Activated CD8-positive, alpha-beta memory T cell treated with anti-CD3 and anti-CD28 coated beads for 24 hours (primary cell): Measurements from ENCODE around the gene AJM1.
A peak's percentile ranks its signal among the peaks of the same experiment; 100 is the strongest.
"Not testable (repeated sequence)": the region's sequence is repeated elsewhere in the genome, so short reads cannot be mapped to it uniquely, and the experiment has no call there.

Experiments
- DNase-seq: peaks from one replicate; pipeline ENCODE4 v3.0.0-alpha.2; 2020

AJM1 gene

GRCh38 chr9:136842380-136842948 lies at the start of gene AJM1:
AJM1 (plus strand) TSS chr9:136842478; CDS start chr9:136844415, 1,937 bp downstream.
- DNase-seq: peak; percentile 94

DNA sequence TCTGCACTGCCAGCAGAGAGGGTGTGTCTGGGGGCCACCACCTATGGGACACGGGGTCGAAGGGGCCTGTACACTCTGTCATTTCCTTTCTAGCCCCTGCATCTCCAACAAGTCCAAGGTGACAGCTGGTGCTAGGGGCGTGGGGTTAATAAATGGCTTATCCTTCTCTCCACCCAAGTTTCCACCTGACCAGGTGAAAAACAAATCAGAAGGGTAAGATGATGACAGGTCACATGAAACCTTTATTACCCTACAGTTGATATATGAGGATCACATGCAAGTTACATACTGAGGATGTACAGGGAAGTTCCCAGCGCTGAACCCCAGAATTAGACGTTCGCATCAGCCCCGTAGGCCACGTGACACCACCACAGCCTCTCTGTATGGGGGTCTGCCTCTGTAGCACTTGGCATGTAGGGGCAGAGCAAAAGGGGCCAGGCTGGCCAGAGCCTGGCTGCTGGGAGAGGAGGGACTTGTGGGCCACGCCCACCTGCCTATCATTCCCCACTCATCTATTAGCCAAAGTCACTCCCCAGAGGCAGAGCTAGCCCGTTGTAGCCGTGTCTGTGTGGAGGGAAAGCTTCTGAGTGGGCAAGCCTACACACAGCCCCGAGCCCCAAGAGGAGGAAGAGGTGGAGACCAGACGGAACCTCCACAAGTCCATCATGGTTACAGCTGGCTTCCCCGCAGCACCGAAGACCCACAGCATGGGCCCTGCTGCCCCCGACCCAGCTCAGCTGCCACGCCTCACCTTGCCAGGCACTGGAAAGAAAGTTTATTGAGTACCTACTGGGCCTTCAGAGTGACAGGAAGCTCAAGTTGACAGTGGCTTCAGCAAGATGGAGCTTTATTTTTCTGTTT lies 49.0 kb upstream of the AJM1 start:
- DNase-seq: no peak

DNA sequence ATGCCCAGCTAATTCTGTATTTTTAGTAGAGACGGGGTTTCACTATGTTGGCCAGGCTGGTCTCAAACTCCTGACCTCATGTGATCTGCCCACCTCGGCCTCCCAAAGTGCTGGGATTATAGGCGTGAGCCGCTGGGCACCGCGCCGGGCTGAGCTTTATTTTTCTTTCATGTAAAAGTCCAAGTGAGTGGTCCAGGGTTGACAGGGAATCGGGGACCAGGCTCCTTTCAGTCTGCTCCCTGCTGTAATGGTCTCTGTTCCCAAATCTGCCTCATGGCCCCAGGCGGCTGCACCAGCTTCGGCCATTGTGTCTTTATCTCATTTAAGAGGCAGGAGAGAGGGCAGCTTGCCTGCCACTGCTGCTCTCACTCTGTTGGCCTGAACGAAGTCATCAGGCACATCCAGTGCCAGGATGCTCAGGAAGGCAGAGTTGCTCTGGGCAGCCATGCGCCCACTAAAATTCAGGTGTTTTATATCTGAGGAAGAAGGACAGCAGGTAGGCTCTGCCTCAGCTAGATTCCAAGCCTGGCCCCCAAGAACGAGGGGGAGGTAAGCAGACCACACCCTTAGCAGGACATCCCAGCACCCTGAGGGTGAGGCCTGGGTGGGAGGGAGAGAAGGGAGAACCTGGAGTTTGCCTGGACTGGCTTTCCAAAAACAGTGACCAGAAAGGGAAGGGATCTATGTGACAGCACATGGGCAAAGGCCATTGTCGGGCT lies 47.8 kb upstream of the AJM1 start:
- no peak for DNase-seq

- no peak for DNase-seq
Measured at GRCh38 chr9:136795000-136795348, 47.3 kb upstream of the AJM1 start.

DNA sequence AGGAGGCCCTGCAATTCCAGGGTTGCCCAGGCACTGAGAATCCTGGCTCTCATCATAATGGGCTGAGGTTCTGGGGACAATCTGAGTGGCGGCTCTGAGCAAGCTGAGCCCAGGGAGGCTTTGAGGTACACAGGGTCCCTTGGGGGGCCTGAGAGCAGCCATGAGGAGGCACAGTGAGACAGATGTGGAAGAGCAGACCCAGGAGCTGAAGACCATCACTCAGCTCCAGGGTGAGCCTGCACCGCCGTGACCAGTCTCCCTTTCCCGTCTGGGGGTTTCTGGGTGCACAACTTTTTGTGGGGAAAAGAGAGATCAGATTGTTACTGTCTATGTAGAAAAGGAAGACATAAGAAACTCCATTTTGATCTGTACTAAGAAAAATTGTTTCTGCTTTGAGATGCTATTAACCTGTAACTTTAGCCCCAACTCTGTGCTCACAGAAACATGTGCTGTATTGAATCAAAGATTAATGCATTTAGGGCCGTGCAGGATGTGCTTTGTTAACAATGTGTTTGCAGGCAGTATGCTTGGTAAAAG lies 46.0 kb upstream of the AJM1 start, which contains the start of gene CCDC183:
Gene CCDC183, plus strand, starts transcription at position 101 of the 537 bp plus-strand sequence. Its CDS starts 60 bp downstream, at position 161.
- DNase-seq: no peak

DNA sequence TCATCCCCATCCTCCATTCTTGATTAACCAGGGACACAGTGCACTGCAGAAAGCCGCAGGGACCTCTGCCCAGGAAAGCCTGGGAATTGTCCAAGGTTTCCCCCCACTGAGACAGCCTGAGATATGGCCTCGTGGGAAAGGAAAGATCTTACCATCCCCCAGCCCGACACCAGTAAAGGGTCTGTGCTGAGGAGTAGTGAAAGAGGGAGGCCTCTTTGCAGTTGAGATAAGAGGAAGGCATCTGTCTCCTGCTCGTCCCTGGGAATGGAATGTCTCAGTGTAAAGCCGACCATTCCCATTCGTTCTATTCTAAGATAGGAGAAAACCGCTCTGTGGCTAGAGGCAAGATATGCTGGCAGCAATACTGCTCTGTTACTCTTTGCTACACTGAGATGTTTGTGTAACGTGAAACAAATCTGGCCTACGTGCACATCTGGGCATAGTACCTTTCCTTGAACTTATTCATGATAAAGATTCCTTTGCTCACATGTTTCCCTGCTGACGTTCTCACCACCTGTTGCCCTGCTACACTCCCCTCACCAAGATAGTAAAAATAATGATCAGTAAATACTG lies 45.4 kb upstream of the AJM1 start:
- not testable (repeated sequence) for DNase-seq

DNA sequence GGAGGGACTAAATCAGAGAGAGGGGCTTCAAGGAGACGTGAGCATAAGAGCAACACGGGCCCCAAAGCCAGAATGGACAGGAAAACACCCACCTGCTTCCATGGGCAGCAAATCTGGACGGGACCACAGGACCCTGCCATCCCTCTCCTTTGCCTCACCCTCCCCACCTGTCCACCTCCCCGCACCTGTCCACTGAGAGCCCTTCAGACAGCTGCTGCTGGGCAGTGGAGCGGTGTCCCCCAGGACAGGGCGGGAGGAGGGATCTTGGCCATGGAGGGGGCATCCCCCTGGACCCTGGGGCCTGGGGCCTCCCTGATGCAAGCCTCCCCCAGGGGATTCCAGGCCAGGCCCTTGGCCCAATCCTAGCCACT lies 43.6 kb upstream of the AJM1 start:
- DNase-seq: no peak

- DNase-seq: no peak
Measured at GRCh38 chr9:136799079-136799853, 43.0 kb upstream of the AJM1 start.

GRCh38 chr9:136799854-136800657 lies 42.2 kb upstream of the AJM1 start:
- peak; percentile 95 for DNase-seq

- no peak for DNase-seq
Measured at GRCh38 chr9:136802321-136802720, 40.0 kb upstream of the AJM1 start.

GRCh38 chr9:136803009-136803550 lies 39.2 kb upstream of the AJM1 start:
- not testable (repeated sequence) for DNase-seq

GRCh38 chr9:136803551-136804508 lies 38.4 kb upstream of the AJM1 start:
- no peak for DNase-seq

DNA sequence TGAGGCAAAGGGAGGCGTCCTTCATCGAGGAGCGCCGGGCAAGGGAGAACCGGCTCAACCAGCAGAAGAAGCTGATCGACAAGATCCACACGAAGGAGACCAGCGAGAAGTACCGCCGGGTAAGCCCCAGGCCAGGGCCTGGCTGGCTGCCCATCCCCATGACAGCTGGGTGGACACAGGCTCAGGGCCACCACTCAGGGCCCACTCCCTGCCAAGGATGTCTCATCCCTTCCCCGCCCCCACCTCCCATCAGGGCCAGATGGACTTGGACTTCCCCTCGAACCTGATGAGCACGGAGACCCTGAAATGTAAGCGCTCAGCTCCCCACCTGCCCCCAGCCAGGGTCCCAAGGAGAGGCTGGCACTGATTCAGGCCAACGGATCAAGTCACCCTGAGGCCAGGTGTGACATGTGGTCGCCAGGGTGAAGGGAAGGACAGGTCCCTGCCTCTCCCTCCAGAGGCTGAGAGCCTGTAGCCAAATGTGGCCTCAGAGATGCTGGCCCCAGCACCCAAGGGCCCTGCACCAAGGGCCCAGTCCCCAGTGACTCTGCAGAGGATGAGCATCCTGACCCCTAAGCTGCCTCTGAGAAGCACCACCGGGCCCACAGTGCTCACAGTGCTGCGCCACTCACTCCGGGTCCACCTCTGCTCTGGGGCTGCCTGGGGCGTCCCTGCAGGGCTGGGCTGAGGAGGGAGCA lies 37.6 kb upstream of the AJM1 start:
- no peak for DNase-seq

DNA sequence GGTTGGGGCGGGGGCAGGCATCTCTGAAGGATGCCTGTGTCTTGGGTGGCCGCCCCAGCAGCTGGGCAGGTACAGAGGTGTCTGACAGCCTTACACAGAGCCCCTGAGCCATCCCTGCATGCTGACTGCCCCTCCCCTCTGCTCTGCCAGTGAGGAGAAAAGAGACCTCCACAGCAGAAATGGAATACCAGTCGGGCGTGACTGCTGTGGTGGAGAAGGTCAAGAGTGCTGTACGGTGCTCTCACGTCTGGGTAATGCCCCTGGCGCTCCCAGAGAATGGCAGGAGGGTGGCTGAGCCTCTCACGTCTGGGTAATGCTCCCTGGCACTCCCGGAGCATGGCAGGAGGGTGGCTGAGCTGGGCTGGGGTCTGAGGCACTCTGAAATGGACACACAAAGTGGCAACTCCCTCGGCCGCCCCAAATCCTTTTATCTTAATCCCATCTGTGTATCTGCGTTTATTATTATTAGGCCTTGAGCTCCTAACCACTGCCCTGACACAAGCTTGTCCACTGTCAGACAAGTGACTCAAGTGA lies 37.0 kb upstream of the AJM1 start:
- no peak for DNase-seq

DNA sequence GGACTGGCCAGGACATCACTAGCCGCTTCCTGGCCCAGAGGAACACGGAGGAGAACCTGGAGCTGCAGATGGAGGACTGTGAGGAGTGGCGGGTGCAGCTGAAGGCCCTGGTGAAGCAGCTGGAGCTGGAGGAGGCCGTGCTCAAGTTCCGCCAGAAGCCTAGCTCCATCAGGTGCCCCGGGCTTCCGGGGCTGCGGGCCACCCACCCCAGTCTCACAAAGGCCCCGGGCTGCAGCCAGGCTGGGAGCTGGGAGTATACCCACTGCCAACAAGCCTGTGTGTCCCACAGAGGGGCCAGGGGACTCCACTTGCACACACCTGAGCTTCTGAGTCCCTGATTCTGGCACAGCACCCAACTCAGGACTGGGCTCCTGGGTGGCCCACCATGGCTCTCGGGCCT lies 36.2 kb upstream of the AJM1 start:
- no peak for DNase-seq

GRCh38 chr9:136806631-136807201 lies 35.6 kb upstream of the AJM1 start:
- DNase-seq: no peak

DNA sequence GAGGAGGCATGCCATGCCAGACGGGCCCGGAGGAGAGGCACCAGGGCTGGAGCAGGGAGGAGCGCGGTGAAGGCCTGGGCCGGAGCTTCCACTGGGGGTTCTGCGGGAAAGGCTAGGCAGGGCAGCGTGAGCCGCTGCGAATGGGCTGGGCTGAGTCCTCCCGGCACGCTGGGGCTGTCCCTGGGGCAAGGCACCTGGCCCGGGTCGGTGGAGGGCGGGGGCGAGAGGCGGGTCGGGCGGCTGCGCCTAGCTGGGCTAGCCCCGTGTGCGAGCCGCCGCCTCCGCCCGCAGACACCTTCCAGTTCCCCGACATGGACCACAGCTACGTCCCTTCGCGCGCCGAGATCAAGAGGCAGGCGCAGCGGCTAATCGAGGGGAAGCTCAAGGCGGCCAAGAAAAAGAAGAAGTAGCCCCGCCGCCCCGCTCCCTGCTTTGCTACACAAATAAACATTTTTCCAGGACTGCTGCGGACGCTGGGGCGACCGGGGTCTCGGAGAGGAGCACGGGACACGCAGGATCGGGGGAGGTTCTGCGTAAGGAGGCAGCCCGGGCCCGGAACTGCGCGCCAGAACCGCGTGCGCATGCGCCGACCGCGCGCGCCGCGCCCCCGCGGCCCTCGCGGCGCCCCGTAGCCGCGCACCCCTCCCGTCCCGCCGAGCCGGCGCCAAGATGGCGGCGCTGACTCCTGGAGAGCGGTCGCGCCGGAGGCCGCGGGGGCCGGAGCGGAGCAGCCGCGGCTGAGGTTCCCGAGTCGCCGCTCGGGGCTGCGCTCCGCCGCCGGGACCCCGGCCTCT lies 34.8 kb upstream of the AJM1 start, which contains the start of gene RABL6:
Gene RABL6, plus strand, starts transcription at position 668 of the 794 bp plus-strand sequence. CDS start 249 bp downstream, outside the sequence.
- peak; percentile 92 for DNase-seq
